ENCODE data around the gene KRT24.

DNA sequence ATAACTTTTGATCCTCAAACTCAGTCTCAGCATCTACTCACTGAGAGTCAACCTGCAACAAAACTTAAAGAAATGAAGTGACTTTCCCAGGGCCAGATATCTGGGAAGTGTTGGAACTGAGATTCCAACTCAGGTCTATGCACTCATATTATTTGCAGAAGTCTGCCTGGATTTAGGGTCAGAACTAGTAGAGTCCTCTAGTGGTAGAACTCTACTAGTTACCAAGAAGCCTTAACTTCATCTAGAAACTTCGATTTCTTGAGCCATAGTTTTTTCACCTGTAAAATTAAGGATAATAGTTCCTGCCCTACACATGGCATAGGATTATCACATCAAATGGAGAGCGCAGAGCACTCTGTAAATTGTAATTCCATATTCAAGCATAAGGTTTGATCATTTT lies 23.4 kb upstream of the KRT24 start:
- TF ChIP-seq, protein P1, sequence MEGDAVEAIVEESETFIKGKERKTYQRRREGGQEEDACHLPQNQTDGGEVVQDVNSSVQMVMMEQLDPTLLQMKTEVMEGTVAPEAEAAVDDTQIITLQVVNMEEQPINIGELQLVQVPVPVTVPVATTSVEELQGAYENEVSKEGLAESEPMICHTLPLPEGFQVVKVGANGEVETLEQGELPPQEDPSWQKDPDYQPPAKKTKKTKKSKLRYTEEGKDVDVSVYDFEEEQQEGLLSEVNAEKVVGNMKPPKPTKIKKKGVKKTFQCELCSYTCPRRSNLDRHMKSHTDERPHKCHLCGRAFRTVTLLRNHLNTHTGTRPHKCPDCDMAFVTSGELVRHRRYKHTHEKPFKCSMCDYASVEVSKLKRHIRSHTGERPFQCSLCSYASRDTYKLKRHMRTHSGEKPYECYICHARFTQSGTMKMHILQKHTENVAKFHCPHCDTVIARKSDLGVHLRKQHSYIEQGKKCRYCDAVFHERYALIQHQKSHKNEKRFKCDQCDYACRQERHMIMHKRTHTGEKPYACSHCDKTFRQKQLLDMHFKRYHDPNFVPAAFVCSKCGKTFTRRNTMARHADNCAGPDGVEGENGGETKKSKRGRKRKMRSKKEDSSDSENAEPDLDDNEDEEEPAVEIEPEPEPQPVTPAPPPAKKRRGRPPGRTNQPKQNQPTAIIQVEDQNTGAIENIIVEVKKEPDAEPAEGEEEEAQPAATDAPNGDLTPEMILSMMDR (IDR thresholded peaks at IDR 0.05; ENCODE audit: poor library complexity, severe bottlenecking), result no peak
- TF ChIP-seq EP300 (conservative IDR thresholded peaks at IDR 0.05; ENCODE audit: poor library complexity, severe bottlenecking) (no peak), RAD21 (conservative IDR thresholded peaks at IDR 0.05) (no peak), TAF1 (IDR thresholded peaks at IDR 0.05; ENCODE audit: low read depth) (no peak), EZH2 (IDR thresholded peaks at IDR 0.05; ENCODE audit: borderline replicate concordance, insufficient read depth, low read length, poor library complexity, severe bottlenecking) (no peak), SMC3 (conservative IDR thresholded peaks at IDR 0.05; ENCODE audit: poor library complexity) (no peak), POLR2AphosphoS5 (IDR thresholded peaks at IDR 0.05) (no peak), MXI1 (conservative IDR thresholded peaks at IDR 0.05; ENCODE audit: poor library complexity, severe bottlenecking) (no peak)
- TF ChIP-seq, protein P2, sequence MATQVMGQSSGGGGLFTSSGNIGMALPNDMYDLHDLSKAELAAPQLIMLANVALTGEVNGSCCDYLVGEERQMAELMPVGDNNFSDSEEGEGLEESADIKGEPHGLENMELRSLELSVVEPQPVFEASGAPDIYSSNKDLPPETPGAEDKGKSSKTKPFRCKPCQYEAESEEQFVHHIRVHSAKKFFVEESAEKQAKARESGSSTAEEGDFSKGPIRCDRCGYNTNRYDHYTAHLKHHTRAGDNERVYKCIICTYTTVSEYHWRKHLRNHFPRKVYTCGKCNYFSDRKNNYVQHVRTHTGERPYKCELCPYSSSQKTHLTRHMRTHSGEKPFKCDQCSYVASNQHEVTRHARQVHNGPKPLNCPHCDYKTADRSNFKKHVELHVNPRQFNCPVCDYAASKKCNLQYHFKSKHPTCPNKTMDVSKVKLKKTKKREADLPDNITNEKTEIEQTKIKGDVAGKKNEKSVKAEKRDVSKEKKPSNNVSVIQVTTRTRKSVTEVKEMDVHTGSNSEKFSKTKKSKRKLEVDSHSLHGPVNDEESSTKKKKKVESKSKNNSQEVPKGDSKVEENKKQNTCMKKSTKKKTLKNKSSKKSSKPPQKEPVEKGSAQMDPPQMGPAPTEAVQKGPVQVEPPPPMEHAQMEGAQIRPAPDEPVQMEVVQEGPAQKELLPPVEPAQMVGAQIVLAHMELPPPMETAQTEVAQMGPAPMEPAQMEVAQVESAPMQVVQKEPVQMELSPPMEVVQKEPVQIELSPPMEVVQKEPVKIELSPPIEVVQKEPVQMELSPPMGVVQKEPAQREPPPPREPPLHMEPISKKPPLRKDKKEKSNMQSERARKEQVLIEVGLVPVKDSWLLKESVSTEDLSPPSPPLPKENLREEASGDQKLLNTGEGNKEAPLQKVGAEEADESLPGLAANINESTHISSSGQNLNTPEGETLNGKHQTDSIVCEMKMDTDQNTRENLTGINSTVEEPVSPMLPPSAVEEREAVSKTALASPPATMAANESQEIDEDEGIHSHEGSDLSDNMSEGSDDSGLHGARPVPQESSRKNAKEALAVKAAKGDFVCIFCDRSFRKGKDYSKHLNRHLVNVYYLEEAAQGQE (IDR thresholded peaks at IDR 0.05; ENCODE audit: borderline replicate concordance), result no peak
